ENCODE measurements around the gene SRRM1. TPM values are rescaled to one million over a fixed set of nuclear protein-coding genes. Genes with fewer than 3 reads are reported as not detected.

Gene SRRM1
- total and polyA plus RNA-seq, 9 of the 15 experiments (the other 6 are each of a cell fraction or from before 2014, with no cell fraction given) = 54.5 to 268 (median 115) TPM

- TF ChIP-seq RBBP5 (IDR thresholded peaks at IDR 0.05; ENCODE audit: borderline replicate concordance, insufficient read depth, low read length, poor library complexity, severe bottlenecking) (no peak), HOXB6 (CRISPR knock-in tag; IDR thresholded peaks at IDR 0.05; ENCODE audit: borderline replicate concordance) (0 out of 2 replicates have a peak, but pooled peaks have one; percentile 14), EWSR1 (IDR thresholded peaks at IDR 0.05; ENCODE audit: borderline replicate concordance, low read depth, partially characterized antibody) (no peak), HBP1 (CRISPR knock-in tag; IDR thresholded peaks at IDR 0.05) (no peak), GTF2F1 (IDR thresholded peaks at IDR 0.05; ENCODE audit: low read depth, low read length) (no peak), TARDBP (IDR thresholded peaks at IDR 0.05) (no peak), SMC3 (conservative IDR thresholded peaks at IDR 0.05; ENCODE audit: insufficient read depth, low read depth, low read length) (no peak), SMAD3 (CRISPR knock-in tag; conservative IDR thresholded peaks at IDR 0.05) (peak; percentile 8; the same call in 1 of the 2 replicates), NFRKB (IDR thresholded peaks at IDR 0.05; ENCODE audit: low read depth) (no peak), MAZ (CRISPR knock-in tag; conservative IDR thresholded peaks at IDR 0.05 in 1 of 2, IDR thresholded peaks at IDR 0.05 in 1 of 2) (no peak), KAT7 (CRISPR knock-in tag; IDR thresholded peaks at IDR 0.05; ENCODE audit: borderline replicate concordance) (no peak), SIN3A (IDR thresholded peaks at IDR 0.05; ENCODE audit: borderline replicate concordance in 2 of 2, control insufficient read depth in 1 of 2, low read depth in 2 of 2, low read length in 2 of 2) (no peak), SP1 (CRISPR knock-in tag; IDR thresholded peaks at IDR 0.05) (0 out of 2 replicates have a peak, but pooled peaks have one; percentile 50), ZNF277 (CRISPR knock-in tag; IDR thresholded peaks at IDR 0.05; ENCODE audit: borderline replicate concordance) (no peak), E2F4 (CRISPR knock-in tag; IDR thresholded peaks at IDR 0.05; ENCODE audit: low read depth) (no peak), KDM4B (IDR thresholded peaks at IDR 0.05; ENCODE audit: borderline replicate concordance in 2 of 2, low read depth in 1 of 2) (no peak), RNF2 (IDR thresholded peaks at IDR 0.05) (no peak), ARID1B (IDR thresholded peaks at IDR 0.05) (peak; percentile 15; the same call in 1 of the 2 replicates), CEBPG (CRISPR knock-in tag; IDR thresholded peaks at IDR 0.05) (no peak), CEBPG (tag; conservative IDR thresholded peaks at IDR 0.05 in 1 of 2, IDR thresholded peaks at IDR 0.05 in 1 of 2) (no peak), RBM25 (IDR thresholded peaks at IDR 0.05; ENCODE audit: low read depth, low read length, severe bottlenecking) (no peak), NFATC3 (IDR thresholded peaks at IDR 0.05) (no peak), EHMT2 (IDR thresholded peaks at IDR 0.05) (no peak)
These were observed 51.3 kb downstream of the SRRM1 start (continued) for GRCh38 chr1:24694380-24694843.
